ENCODE data around the gene PTPRT. TPM values are rescaled to one million over a fixed set of nuclear protein-coding genes. Genes with fewer than 3 reads are reported as not detected.

Gene PTPRT
- total RNA-seq: under 0.01 and 0.26 TPM in 2 replicates

GRCh38 chr20:43189554-43190331, at the start of gene PTPRT:
TSS of gene PTPRT (minus strand) at chr20:43189906. CDS start at chr20:43189733, 173 bp downstream.

Data from aortic smooth muscle cell (primary cell).